ENCODE results near the gene GIT2.
A peak's percentile ranks its signal among the peaks of the same experiment; 100 is the strongest.

The GIT2 gene

GRCh38 chr12:109880938-109881337 lies 115.2 kb downstream of the GIT2 start:
- peaks cover 29% of the 10 kb centered on the region; the same call in 1 of the 2 replicates for H3K79me2 ChIP-seq (ENCODE audit: insufficient read depth, low read depth)
- H3K27me3 ChIP-seq (ENCODE audit: insufficient read depth, low read depth) = no peaks in the 10 kb centered on the region
- no peak for TF ChIP-seq CTCF (conservative IDR thresholded peaks at IDR 0.05; ENCODE audit: low read depth, low read length)
- no peak overlapping the region for H3K27ac ChIP-seq
- H3K9ac ChIP-seq = no peak overlapping the region
- no peak overlapping the region for H3K4me3 ChIP-seq (IDR thresholded peaks at IDR 0.05; ENCODE audit: insufficient read depth, low read depth, low read length)
- H4K20me1 ChIP-seq (ENCODE audit: insufficient read depth) = no peaks in the 10 kb centered on the region
- H3K4me2 ChIP-seq = peak overlapping the region; percentile 51; the same call in 1 of the 2 replicates
- H3K36me3 ChIP-seq (ENCODE audit: insufficient read depth) = no peaks in the 10 kb centered on the region
- peak overlapping the region; percentile 59 for H2AFZ ChIP-seq (ENCODE audit: low read depth)
- H3K4me1 ChIP-seq (ENCODE audit: low read depth, poor library complexity, severe bottlenecking) = peaks cover 33% of the 10 kb centered on the region

GRCh38 chr12:109880043-109880931 lies 115.9 kb downstream of the GIT2 start, which contains the start of gene GLTP:
TSS of gene GLTP (minus strand) at chr12:109880541. CDS start at chr12:109880374, 167 bp downstream.
- H3K9ac ChIP-seq = peak within 1 kb of the TSS; percentile 46; the same call in 1 of the 2 replicates
- no peak for TF ChIP-seq CTCF (conservative IDR thresholded peaks at IDR 0.05; ENCODE audit: low read depth, low read length)
- H3K79me2 ChIP-seq (ENCODE audit: insufficient read depth, low read depth) = peaks cover 29% of the 10 kb centered on the region; the same call in 1 of the 2 replicates
- peak within 1 kb of the TSS; percentile 97 for H3K4me2 ChIP-seq
- peak within 1 kb of the TSS; percentile 59 for H2AFZ ChIP-seq (ENCODE audit: low read depth)
- no peak within 1 kb of the TSS for H3K27ac ChIP-seq
- no peaks in the 10 kb centered on the region for H3K36me3 ChIP-seq (ENCODE audit: insufficient read depth)
- no peak within 1 kb of the TSS for H3K4me3 ChIP-seq (IDR thresholded peaks at IDR 0.05; ENCODE audit: insufficient read depth, low read depth, low read length)
- H3K4me1 ChIP-seq (ENCODE audit: low read depth, poor library complexity, severe bottlenecking) = peaks cover 39% of the 10 kb centered on the region
- no peaks in the 10 kb centered on the region for H3K27me3 ChIP-seq (ENCODE audit: insufficient read depth, low read depth)
- H4K20me1 ChIP-seq (ENCODE audit: insufficient read depth) = no peaks in the 10 kb centered on the region
